Measurements from ENCODE around the gene CCDC85C.

Gene CCDC85C

DNA sequence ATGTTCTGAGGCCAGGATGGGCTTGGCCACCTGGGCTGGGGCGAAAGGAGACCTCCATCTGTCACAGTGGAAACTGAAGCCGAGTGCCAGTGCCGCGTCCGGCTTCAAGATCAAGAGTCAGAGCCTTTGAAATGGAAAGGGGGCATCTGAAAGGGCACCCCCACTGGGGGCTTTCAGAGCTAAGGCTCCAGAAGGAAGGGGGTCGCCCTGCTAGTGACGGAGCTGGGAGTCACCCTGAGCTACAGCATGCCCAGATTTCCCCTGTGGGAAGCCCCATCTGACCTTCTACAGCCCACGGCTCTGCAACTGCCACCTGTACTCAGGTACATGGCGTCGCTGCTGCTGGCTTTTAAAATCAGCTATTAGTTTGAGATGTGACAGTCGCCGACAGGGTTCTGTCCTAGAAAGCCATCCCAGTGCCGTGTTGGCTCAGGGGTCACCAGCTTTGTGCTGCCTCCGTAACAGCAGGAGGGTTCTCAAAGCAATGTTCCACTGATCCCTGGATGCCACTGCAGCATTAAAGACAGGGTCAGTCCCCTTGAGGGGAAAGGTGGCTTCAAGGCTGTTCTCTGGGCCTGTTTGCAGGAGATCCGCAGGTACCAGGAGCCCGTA lies 91.3 kb downstream of the CCDC85C start:
- H3K27ac ChIP-seq = no peak overlapping the region
- no peak for TF ChIP-seq ZFX (IDR thresholded peaks at IDR 0.05; ENCODE audit: borderline replicate concordance)
- TF ChIP-seq, protein P1, sequence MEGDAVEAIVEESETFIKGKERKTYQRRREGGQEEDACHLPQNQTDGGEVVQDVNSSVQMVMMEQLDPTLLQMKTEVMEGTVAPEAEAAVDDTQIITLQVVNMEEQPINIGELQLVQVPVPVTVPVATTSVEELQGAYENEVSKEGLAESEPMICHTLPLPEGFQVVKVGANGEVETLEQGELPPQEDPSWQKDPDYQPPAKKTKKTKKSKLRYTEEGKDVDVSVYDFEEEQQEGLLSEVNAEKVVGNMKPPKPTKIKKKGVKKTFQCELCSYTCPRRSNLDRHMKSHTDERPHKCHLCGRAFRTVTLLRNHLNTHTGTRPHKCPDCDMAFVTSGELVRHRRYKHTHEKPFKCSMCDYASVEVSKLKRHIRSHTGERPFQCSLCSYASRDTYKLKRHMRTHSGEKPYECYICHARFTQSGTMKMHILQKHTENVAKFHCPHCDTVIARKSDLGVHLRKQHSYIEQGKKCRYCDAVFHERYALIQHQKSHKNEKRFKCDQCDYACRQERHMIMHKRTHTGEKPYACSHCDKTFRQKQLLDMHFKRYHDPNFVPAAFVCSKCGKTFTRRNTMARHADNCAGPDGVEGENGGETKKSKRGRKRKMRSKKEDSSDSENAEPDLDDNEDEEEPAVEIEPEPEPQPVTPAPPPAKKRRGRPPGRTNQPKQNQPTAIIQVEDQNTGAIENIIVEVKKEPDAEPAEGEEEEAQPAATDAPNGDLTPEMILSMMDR (IDR thresholded peaks at IDR 0.05) = no peak

DNA sequence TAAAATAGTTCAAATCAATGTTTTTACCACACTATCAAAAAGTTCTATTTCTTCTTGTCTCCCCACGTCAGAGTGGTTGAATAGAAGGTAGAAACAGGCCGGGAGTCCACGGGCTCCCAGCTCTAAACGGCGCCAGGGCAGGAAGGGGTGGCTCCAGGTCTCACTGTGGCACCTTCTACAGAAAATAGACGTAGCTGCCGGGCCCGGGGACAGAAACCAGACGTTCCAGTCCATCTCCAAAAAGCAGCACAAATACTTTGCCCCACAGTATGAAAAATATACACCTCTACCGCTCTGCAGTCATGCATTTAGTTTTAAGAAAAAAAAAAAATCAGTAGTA lies 91.9 kb downstream of the CCDC85C start:
- no peak overlapping the region for H3K27ac ChIP-seq

GRCh38 chr14:99511421-99512109 lies 92.4 kb downstream of the CCDC85C start:
- TF ChIP-seq ZFX (IDR thresholded peaks at IDR 0.05; ENCODE audit: borderline replicate concordance) = no peak
- TF ChIP-seq, protein P1 (IDR thresholded peaks at IDR 0.05) = no peak
- H3K27ac ChIP-seq = no peak overlapping the region

More for the DNA sequence above, 91.9 kb downstream of the CCDC85C start:
- TF ChIP-seq, protein P1 (IDR thresholded peaks at IDR 0.05) = no peak
- TF ChIP-seq ZFX (IDR thresholded peaks at IDR 0.05; ENCODE audit: borderline replicate concordance) = no peak

- no peak for TF ChIP-seq ZFX (IDR thresholded peaks at IDR 0.05; ENCODE audit: borderline replicate concordance)
- no peak overlapping the region for H3K27ac ChIP-seq
Measured at GRCh38 chr14:99510556-99511139, 93.4 kb downstream of the CCDC85C start.

DNA sequence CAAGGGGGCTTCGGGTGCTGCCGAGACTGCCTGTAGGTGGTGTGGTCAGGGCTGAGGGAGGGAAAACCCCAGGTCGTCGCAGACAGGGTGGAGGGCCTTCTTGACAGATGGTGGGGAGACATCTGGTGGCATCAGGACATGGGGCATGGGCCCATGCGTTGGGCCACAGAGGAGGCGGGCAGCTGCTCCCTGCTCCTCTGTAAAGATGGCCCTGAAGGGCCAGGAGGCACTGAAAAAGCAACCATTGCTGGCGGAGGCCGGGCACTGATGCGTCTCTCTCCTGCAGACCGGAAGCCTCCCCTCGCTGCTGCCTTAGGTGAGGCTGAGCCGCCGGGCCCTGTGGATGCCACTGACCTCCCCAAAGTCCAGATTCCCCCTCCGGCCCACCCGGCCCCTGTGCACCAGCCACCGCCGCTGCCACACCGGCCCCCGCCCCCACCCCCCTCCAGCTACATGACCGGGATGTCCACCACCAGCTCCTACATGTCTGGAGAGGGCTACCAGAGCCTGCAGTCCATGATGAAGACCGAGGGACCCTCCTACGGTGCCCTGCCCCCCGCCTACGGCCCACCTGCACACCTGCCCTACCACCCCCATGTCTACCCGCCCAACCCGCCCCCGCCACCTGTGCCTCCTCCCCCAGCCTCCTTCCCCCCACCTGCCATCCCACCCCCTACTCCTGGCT lies 94.0 kb downstream of the CCDC85C start:
- no peak overlapping the region for H3K27ac ChIP-seq
- TF ChIP-seq, protein P1 (IDR thresholded peaks at IDR 0.05) = no peak
- TF ChIP-seq ZFX (IDR thresholded peaks at IDR 0.05; ENCODE audit: borderline replicate concordance) = no peak

DNA sequence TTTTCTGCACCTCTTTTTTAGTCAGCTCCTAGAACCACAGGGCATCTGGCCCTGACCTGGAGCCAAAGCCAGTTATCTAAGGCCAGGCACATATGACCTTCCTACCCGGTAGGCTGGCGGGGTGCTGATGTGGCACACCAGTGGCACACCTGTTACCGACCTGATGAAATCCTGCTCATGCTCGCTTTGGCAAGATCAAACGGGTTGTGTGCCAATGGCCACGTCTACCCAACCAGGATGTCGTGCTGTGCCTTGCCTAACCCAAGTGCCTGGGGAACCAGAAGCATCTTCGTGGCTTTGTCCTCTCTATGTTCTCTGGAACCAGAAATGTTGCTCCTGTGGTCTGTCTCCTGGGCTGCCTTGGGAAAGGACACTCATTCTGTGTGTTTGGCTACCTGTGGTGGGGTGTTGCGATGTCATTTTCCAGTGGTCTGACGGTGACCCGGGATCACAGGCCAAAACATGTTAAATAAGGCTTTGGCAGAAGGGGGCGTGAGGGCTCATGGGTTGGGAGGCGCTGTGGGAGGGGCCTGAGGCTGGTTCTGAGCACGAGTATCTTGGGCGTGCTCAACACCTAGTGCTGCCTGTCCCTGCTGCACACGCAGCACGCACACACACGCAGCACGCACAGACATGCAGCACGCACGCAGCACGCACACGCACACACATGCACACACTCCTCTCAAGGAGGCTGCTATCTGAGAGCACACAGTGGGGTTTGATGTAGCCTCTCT lies 94.9 kb downstream of the CCDC85C start:
- no peak overlapping the region for H3K27ac ChIP-seq
- TF ChIP-seq ZFX (IDR thresholded peaks at IDR 0.05; ENCODE audit: borderline replicate concordance) = no peak
- TF ChIP-seq, protein P1 (IDR thresholded peaks at IDR 0.05) = no peak
